ENCODE data around the gene PPP2R2C. TPM values are rescaled to one million over a fixed set of nuclear protein-coding genes. Genes with fewer than 3 reads are reported as not detected.

PPP2R2C gene
- total and polyA plus RNA-seq, 2 experiments from 2014 or later, result 1.3 to 9.2 TPM

GRCh38 chr4:6487466-6487865, 15.1 kb upstream of the PPP2R2C start (continued):
- no peak for TF ChIP-seq EZH2 (IDR thresholded peaks at IDR 0.05; ENCODE audit: low read depth, unreplicated experiment)
- TF ChIP-seq ZNF462 (CRISPR knock-in tag; IDR thresholded peaks at IDR 0.05), result no peak
- TF ChIP-seq POLR2AphosphoS5 (IDR thresholded peaks at IDR 0.05; ENCODE audit: low read depth), result no peak
- TF ChIP-seq ETS1 (IDR thresholded peaks at IDR 0.05), result no peak
- no peak for TF ChIP-seq ZNF114 (CRISPR knock-in tag; IDR thresholded peaks at IDR 0.05)

GRCh38 chr4:6480534-6481088, 8.2 kb upstream of the PPP2R2C start:
- H3K4me3 ChIP-seq, result no peak overlapping the region
- H3K9me3 Mint-ChIP-seq, result peaks cover 3% of the 10 kb centered on the region; the same call in 2 of the 3 replicates
- peaks cover 9% of the 10 kb centered on the region for H3K27me3 Mint-ChIP-seq (ENCODE audit: insufficient read depth, low read depth, poor library complexity)
- no peaks in the 10 kb centered on the region for H3F3A ChIP-seq (replicated peaks; ENCODE audit: low read depth)
- ATAC-seq, result no peak
- H3K27ac ChIP-seq (ENCODE audit: low read depth), result no peak overlapping the region
- H3K4me1 ChIP-seq (ENCODE audit: insufficient read depth), result 0 out of 2 replicates have a peak, but pooled peaks cover 4% of the 10 kb centered on the region
- H3K36me3 ChIP-seq (ENCODE audit: insufficient read depth), result no peaks in the 10 kb centered on the region
- H2AFZ ChIP-seq, result no peak overlapping the region
- H3K4me2 ChIP-seq, result no peak overlapping the region
- H3K27me3 ChIP-seq (ENCODE audit: insufficient read depth), result no peaks in the 10 kb centered on the region
- no peak overlapping the region for H3K4me3 Mint-ChIP-seq
- H4K20me1 ChIP-seq (replicated peaks; ENCODE audit: insufficient read depth), result no peaks in the 10 kb centered on the region
- peaks cover 7% of the 10 kb centered on the region; the same call in 1 of the 3 replicates for H3K4me1 Mint-ChIP-seq
- no peaks in the 10 kb centered on the region for H3K79me2 ChIP-seq (replicated peaks; ENCODE audit: insufficient read depth)
- DNase-seq (ENCODE audit: low spot score), result no peak
- H3K9me2 ChIP-seq (ENCODE audit: insufficient read depth), result no peaks in the 10 kb centered on the region
- no peak overlapping the region for H3K27ac Mint-ChIP-seq
- no peaks in the 10 kb centered on the region for H3K36me3 Mint-ChIP-seq (ENCODE audit: low read depth)
- TF ChIP-seq ETS1 (IDR thresholded peaks at IDR 0.05) (no peak), EZH2phosphoT487 (IDR thresholded peaks at IDR 0.05; ENCODE audit: unreplicated experiment) (no peak), POLR2AphosphoS5 (IDR thresholded peaks at IDR 0.05; ENCODE audit: low read depth) (no peak), STAT1 (IDR thresholded peaks at IDR 0.05; ENCODE audit: unreplicated experiment) (no peak), CTCF (conservative IDR thresholded peaks at IDR 0.05; ENCODE audit: low read depth in 2 of 2) (no peak)

Measured in GM23338 (cell line).